Measurements from ENCODE around the gene ZNF536.

GRCh38 chr19:30596268-30596667, 224.1 kb downstream of the ZNF536 start:
- TF ChIP-seq CTCF (IDR thresholded peaks at IDR 0.05): no peak
- TF ChIP-seq POLR2A (IDR thresholded peaks at IDR 0.05): no peak
- TF ChIP-seq EP300 (IDR thresholded peaks at IDR 0.05; ENCODE audit: low read depth): no peak
- no peak for TF ChIP-seq POLR2AphosphoS5 (IDR thresholded peaks at IDR 0.05)
